Type B pancreatic cell (in vitro differentiated cells): ENCODE measurements around the gene LFNG. TPM values are rescaled to one million over a fixed set of nuclear protein-coding genes. Genes with fewer than 3 reads are reported as not detected.

Experiments used
- DNase-seq: peaks from one replicate; pipeline ENCODE4 v3.0.0; 2021; ENCODE audit warnings: mixed read lengths; ENCODE audit not compliant: unreplicated experiment; ENCODE audit errors: extremely low spot score
- H3K27ac Mint-ChIP-seq: 2 replicates; pipeline ENCODE4 v1.8.0; 2021; ENCODE audit warnings: mild to moderate bottlenecking, mixed read lengths
- H3K27me3 Mint-ChIP-seq: 2 replicates; pipeline ENCODE4 v1.8.0; 2021; ENCODE audit warnings: mixed read lengths
- H3K36me3 Mint-ChIP-seq: 2 replicates; pipeline ENCODE4 v1.8.0; 2021; ENCODE audit warnings: mixed read lengths
- H3K4me1 Mint-ChIP-seq: one replicate; pipeline ENCODE4 v1.8.0; 2021; ENCODE audit warnings: mixed read lengths; ENCODE audit not compliant: unreplicated experiment
- H3K4me3 Mint-ChIP-seq: 2 replicates; pipeline ENCODE4 v1.8.0; 2021; ENCODE audit warnings: mild to moderate bottlenecking, mixed read lengths
- H3K9me3 Mint-ChIP-seq: 2 replicates; pipeline ENCODE4 v1.8.0; 2021; ENCODE audit warnings: mixed read lengths
- CTCF ChIP-seq: fragments of 200-600 bp; sonication (generic); conservative IDR thresholded peaks from 2 replicates; pipeline ENCODE4 v1.5.0; 2021; ENCODE audit warnings: antibody characterized with exemption, mild to moderate bottlenecking
- total RNA-seq: library from RNA; stranded (reverse); gene quantifications from 2 replicates; pipeline ENCODE4 v1.2.1, GENCODE V29; 2021; ENCODE audit warnings: low replicate concordance

LFNG gene
- total RNA-seq, 1 donor from 2014 or later = 15.3 TPM

- DNase-seq = no peak
- Mint-ChIP-seq H3K4me1 (no peaks in the 10 kb centered on the region), H3K27ac (no peak overlapping the region), H3K9me3 (no peaks in the 10 kb centered on the region), H3K27me3 (no peaks in the 10 kb centered on the region), H3K4me3 (no peak overlapping the region), H3K36me3 (peaks cover 4% of the 10 kb centered on the region)
- TF ChIP-seq CTCF = no peak
These were observed 26.3 kb downstream of the LFNG start for GRCh38 chr7:2545746-2546425.

GRCh38 chr7:2546776-2547586 is 27.4 kb downstream of the LFNG start:
- Mint-ChIP-seq H3K4me1 (no peaks in the 10 kb centered on the region), H3K27me3 (no peaks in the 10 kb centered on the region), H3K36me3 (peaks cover 4% of the 10 kb centered on the region), H3K9me3 (no peaks in the 10 kb centered on the region), H3K27ac (no peak overlapping the region), H3K4me3 (no peak overlapping the region)
- DNase-seq = no peak
- TF ChIP-seq CTCF = no peak

- Mint-ChIP-seq H3K27ac (no peak overlapping the region), H3K4me1 (peaks cover 14% of the 10 kb centered on the region), H3K36me3 (peaks cover 8% of the 10 kb centered on the region), H3K4me3 (no peak overlapping the region), H3K9me3 (no peaks in the 10 kb centered on the region), H3K27me3 (no peaks in the 10 kb centered on the region)
- no peak for DNase-seq
- no peak for TF ChIP-seq CTCF
These were observed 31.8 kb downstream of the LFNG start for GRCh38 chr7:2551418-2551817.

GRCh38 chr7:2553108-2553507 is 33.5 kb downstream of the LFNG start:
- Mint-ChIP-seq H3K9me3 (no peaks in the 10 kb centered on the region), H3K27ac (no peak overlapping the region), H3K4me3 (peak overlapping the region; percentile 89), H3K27me3 (no peaks in the 10 kb centered on the region), H3K4me1 (peaks cover 17% of the 10 kb centered on the region), H3K36me3 (peaks cover 6% of the 10 kb centered on the region)
- no peak for TF ChIP-seq CTCF
- no peak for DNase-seq

DNA sequence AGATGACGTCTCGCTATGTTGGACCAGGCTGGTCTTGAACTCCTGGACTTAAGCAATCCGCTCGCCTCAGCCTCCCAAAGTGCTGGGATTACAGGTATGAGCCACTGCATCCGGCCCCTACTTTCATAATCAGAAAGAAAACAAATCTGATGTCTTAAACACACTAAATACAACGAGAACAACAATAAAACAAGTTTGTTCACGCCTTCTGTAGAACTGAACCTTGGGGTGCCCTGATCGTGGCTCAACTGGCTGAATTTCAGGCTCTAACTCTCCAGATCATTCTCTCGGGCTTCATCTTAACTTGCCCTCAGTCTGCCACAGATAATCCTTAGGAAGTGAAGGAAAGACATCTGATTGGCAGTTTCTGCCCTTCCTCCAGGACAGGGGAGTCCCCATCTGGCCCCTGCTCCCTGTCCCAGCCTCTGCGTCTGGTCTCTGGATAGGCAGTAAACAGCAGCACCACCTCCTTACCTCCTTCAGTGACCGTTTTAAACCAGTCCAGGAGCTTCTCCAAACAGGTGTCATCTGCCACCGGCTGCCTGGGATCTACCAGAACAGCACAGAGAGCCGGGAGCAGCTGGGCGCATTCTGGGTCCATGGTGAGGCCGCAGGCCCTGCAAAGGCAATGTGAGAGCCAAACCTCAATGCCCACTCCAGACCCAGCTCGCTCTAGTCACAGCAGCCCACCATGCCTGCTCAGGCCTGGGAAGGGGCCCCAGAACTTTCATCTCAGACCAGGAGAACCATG is 34.4 kb downstream of the LFNG start:
- Mint-ChIP-seq H3K4me1 (peaks cover 17% of the 10 kb centered on the region), H3K4me3 (peak overlapping the region; percentile 89), H3K27me3 (no peaks in the 10 kb centered on the region), H3K9me3 (no peaks in the 10 kb centered on the region), H3K36me3 (peaks cover 4% of the 10 kb centered on the region), H3K27ac (peak overlapping the region; percentile 48)
- no peak for TF ChIP-seq CTCF
- DNase-seq = no peak
